ENCODE data around the gene BCDIN3D. TPM values are rescaled to one million over a fixed set of nuclear protein-coding genes. Genes with fewer than 3 reads are reported as not detected.
"Not testable (repeated sequence)": the region's sequence is repeated elsewhere in the genome, so short reads cannot be mapped to it uniquely, and the experiment has no call there.

Gene BCDIN3D
- total and polyA plus RNA-seq, 9 of the 15 experiments (the other 6 are each of a cell fraction or from before 2014, with no cell fraction given) = 3.7 to 6.9 (median 5.6) TPM

DNA sequence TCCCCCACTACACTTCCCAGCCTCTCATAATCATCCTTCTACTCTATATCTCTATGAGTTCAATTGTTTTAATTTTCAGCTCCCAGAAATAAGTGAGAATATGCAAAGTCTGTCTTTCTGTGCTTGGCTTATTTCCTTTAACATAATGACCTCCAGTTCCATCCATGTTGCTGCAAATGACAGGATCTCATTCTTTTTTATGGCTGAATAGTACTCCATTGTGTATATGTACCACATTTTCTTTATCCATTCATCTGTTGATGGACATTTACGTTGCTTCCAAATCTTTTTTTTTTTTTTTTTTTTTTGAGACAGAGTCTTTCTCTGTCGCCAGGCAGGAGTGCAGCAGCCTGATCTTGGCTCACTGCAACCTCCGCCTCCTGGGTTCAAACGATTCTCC is 13.0 kb upstream of the BCDIN3D start:
- H3K27me3 ChIP-seq (ENCODE audit: control insufficient read depth in 2 of 2, insufficient read depth in 2 of 2, low read length in 2 of 2) = peaks cover 26 to 28% of the 10 kb centered on the region in 2 experiments
- H3K79me2 ChIP-seq (ENCODE audit: control insufficient read depth, insufficient read depth, low read length); H3K9ac ChIP-seq (ENCODE audit: insufficient read depth in 1 of 2, low read depth in 2 of 2, low read length in 2 of 2); H3K4me2 ChIP-seq (ENCODE audit: insufficient read depth, low read length); in situ Hi-C loops (cut with MboI); H3K9me3 ChIP-seq (replicated peaks; ENCODE audit: control insufficient read depth, insufficient read depth, low read depth, low read length); H3K4me3 ChIP-seq; DNase-seq (ENCODE audit: extremely low read depth in 1 of 4, low spot score in 3 of 4); intact Hi-C loops (cut with micrococcal nuclease); H2AFZ ChIP-seq (ENCODE audit: low read depth, low read length); H3K27ac ChIP-seq (ENCODE audit: extremely low read depth, low read depth, low read length); FAIRE-seq; BruUV-seq (replicated peaks); CTCF ChIA-PET (ENCODE audit: low intra/inter-chr PET ratio); H3K36me3 ChIP-seq (ENCODE audit: control insufficient read depth, insufficient read depth, low read length); H4K20me1 ChIP-seq (replicated peaks; ENCODE audit: control insufficient read depth, insufficient read depth, low read length); ATAC-seq; H3K9me1 ChIP-seq (ENCODE audit: control insufficient read depth, insufficient read depth, low read length); H3K4me1 ChIP-seq (replicated peaks in 1 of 2; ENCODE audit: control insufficient read depth in 2 of 2, insufficient read depth in 2 of 2, low read length in 2 of 2): not testable (repeated sequence)
- 31% methylated on average over 4 of the region's 4 CpGs for whole genome bisulfite sequencing (ENCODE audit: insufficient coverage, low coverage, missing lambda C conversion rate)
- POLR2A ChIA-PET = interaction anchor here (1.9 kb wide), 1 partner anchor 13 kb away, joined by 8 read pairs; the partner anchor contains the start of gene BCDIN3D

DNA sequence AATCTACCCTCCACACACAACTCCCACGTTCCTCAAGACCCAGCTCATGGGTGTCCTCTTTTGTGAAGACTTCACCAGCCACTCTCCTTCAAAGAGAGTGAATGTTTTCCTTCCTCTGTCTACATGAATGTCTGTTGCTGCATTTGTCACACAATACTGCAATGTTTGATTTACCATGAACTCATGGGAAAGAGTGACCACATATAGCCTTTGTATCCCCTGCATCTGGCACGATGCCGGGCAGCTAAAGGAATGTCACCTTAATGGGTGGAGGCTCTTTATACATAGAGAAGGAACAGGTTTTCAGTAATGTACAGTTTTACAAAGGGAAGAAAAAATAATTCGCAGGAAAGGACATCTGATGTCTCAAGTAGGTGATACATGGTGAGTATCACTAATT is 12.1 kb upstream of the BCDIN3D start:
- no peaks in the 10 kb centered on the region for H3K79me2 ChIP-seq (ENCODE audit: control insufficient read depth, insufficient read depth, low read length)
- ChIA-PET POLR2A (interaction anchor here (1.9 kb wide), 1 partner anchor 12 kb away, joined by 8 read pairs; the partner anchor contains the start of gene BCDIN3D), CTCF (ENCODE audit: low intra/inter-chr PET ratio) (no interaction called here)
- H3K27me3 ChIP-seq (ENCODE audit: control insufficient read depth in 2 of 2, insufficient read depth in 2 of 2, low read length in 2 of 2) = peaks cover 26 to 31% of the 10 kb centered on the region in 2 experiments
- H4K20me1 ChIP-seq (replicated peaks; ENCODE audit: control insufficient read depth, insufficient read depth, low read length) = no peaks in the 10 kb centered on the region
- H3K4me1 ChIP-seq (replicated peaks in 1 of 2; ENCODE audit: control insufficient read depth in 2 of 2, insufficient read depth in 2 of 2, low read length in 2 of 2) = no peaks in the 10 kb centered on the region
- BruUV-seq (replicated peaks) = no TSS peak
- H3K9ac ChIP-seq (ENCODE audit: insufficient read depth in 1 of 2, low read depth in 2 of 2, low read length in 2 of 2) = no peak overlapping the region
- in situ Hi-C loops (cut with MboI) = no loop called here
- no peak overlapping the region for H3K4me2 ChIP-seq (ENCODE audit: insufficient read depth, low read length)
- FAIRE-seq = no peak
- no peaks in the 10 kb centered on the region for H3K9me1 ChIP-seq (ENCODE audit: control insufficient read depth, insufficient read depth, low read length)
- 23% methylated on average over 4 of the region's 4 CpGs for WGBS (ENCODE audit: insufficient coverage, low coverage, missing lambda C conversion rate)
- H3K4me3 ChIP-seq = no peak overlapping the region
- no peak for ATAC-seq
- H3K27ac ChIP-seq (ENCODE audit: extremely low read depth, low read depth, low read length) = no peak overlapping the region
- no peaks in the 10 kb centered on the region for H3K9me3 ChIP-seq (replicated peaks; ENCODE audit: control insufficient read depth, insufficient read depth, low read depth, low read length)
- H2AFZ ChIP-seq (ENCODE audit: low read depth, low read length) = no peak overlapping the region
- no peak for DNase-seq (ENCODE audit: extremely low read depth in 1 of 4, low spot score in 3 of 4)
- intact Hi-C loops (cut with micrococcal nuclease) = no loop called here
- no peaks in the 10 kb centered on the region for H3K36me3 ChIP-seq (ENCODE audit: control insufficient read depth, insufficient read depth, low read length)
- TF ChIP-seq ZNF766 (CRISPR knock-in tag; conservative IDR thresholded peaks at IDR 0.05) (no peak), NCOA4 (IDR thresholded peaks at IDR 0.05; ENCODE audit: partially characterized antibody) (no peak), DPF2 (IDR thresholded peaks at IDR 0.05) (no peak), ZNF778 (CRISPR knock-in tag; IDR thresholded peaks at IDR 0.05) (no peak), HNRNPK (IDR thresholded peaks at IDR 0.05; ENCODE audit: low read depth, low read length, poor library complexity, severe bottlenecking) (no peak), ZNF668 (CRISPR knock-in tag; IDR thresholded peaks at IDR 0.05) (no peak), SIRT6 (IDR thresholded peaks at IDR 0.05; ENCODE audit: low read depth, low read length) (no peak)
- TF ChIP-seq, protein P1, sequence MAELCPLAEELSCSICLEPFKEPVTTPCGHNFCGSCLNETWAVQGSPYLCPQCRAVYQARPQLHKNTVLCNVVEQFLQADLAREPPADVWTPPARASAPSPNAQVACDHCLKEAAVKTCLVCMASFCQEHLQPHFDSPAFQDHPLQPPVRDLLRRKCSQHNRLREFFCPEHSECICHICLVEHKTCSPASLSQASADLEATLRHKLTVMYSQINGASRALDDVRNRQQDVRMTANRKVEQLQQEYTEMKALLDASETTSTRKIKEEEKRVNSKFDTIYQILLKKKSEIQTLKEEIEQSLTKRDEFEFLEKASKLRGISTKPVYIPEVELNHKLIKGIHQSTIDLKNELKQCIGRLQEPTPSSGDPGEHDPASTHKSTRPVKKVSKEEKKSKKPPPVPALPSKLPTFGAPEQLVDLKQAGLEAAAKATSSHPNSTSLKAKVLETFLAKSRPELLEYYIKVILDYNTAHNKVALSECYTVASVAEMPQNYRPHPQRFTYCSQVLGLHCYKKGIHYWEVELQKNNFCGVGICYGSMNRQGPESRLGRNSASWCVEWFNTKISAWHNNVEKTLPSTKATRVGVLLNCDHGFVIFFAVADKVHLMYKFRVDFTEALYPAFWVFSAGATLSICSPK (IDR thresholded peaks at IDR 0.05; ENCODE audit: borderline replicate concordance) = no peak
- TF ChIP-seq, protein P2, sequence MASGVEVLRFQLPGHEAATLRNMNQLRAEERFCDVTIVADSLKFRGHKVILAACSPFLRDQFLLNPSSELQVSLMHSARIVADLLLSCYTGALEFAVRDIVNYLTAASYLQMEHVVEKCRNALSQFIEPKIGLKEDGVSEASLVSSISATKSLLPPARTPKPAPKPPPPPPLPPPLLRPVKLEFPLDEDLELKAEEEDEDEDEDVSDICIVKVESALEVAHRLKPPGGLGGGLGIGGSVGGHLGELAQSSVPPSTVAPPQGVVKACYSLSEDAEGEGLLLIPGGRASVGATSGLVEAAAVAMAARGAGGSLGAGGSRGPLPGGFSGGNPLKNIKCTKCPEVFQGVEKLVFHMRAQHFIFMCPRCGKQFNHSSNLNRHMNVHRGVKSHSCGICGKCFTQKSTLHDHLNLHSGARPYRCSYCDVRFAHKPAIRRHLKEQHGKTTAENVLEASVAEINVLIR (CRISPR knock-in tag; IDR thresholded peaks at IDR 0.05) = no peak
- TF ChIP-seq, protein P3, sequence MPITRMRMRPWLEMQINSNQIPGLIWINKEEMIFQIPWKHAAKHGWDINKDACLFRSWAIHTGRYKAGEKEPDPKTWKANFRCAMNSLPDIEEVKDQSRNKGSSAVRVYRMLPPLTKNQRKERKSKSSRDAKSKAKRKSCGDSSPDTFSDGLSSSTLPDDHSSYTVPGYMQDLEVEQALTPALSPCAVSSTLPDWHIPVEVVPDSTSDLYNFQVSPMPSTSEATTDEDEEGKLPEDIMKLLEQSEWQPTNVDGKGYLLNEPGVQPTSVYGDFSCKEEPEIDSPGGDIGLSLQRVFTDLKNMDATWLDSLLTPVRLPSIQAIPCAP (CRISPR knock-in tag; IDR thresholded peaks at IDR 0.05; ENCODE audit: borderline replicate concordance) = no peak
